HepG2 (cell line): Measurements from ENCODE around the gene PHF23. TPM values are rescaled to one million over a fixed set of nuclear protein-coding genes. Genes with fewer than 3 reads are reported as not detected.

Source experiments
- ARNT2 ChIP-seq: sonication (generic); formaldehyde crosslinking; IDR thresholded peaks from 2 replicates; pipeline ENCODE4 v1.8.0; 2022; ENCODE audit warnings: mild to moderate bottlenecking, low read depth, missing genetic modification reagents, moderate library complexity
- MED1 ChIP-seq: sonication (generic); formaldehyde crosslinking; IDR thresholded peaks from 2 replicates; pipeline ENCODE4 v1.4.0; 2020; ENCODE audit warnings: missing genetic modification reagents
- MEIS2 ChIP-seq: sonication (generic); formaldehyde crosslinking; IDR thresholded peaks from 2 replicates; pipeline ENCODE4 v1.9.0; 2021; ENCODE audit warnings: mild to moderate bottlenecking, missing genetic modification reagents
- MLLT10 ChIP-seq: sonication (generic); formaldehyde crosslinking; IDR thresholded peaks from 2 replicates; pipeline ENCODE4 v1.4.0; 2020; ENCODE audit warnings: missing genetic modification reagents
- NCOR1 ChIP-seq: fragments of 200-600 bp; sonication (generic); IDR thresholded peaks from 2 replicates; pipeline ENCODE4 v1.7.0; 2017; ENCODE audit warnings: antibody characterized with exemption, low read length, borderline replicate concordance
- PHF8 ChIP-seq: sonication (generic); formaldehyde crosslinking; IDR thresholded peaks from 2 replicates; pipeline ENCODE4 v1.5.0; 2020; ENCODE audit warnings: missing genetic modification reagents
- RNF2 ChIP-seq: fragments of 450-650 bp; conservative IDR thresholded peaks from 2 replicates; pipeline ENCODE4 v1.6.1; 2016; ENCODE audit warnings: low read depth
- SRY ChIP-seq: sonication (generic); formaldehyde crosslinking; IDR thresholded peaks from 2 replicates; pipeline ENCODE4 v1.8.0; 2022; ENCODE audit warnings: mild to moderate bottlenecking, missing genetic modification reagents
- TEAD3 ChIP-seq: optimal IDR thresholded peaks from 2 replicates; pipeline ENCODE3; 2016; ENCODE audit warnings: borderline replicate concordance
- UBTF ChIP-seq: sonication (generic); formaldehyde crosslinking; IDR thresholded peaks from 2 replicates; pipeline ENCODE4 v1.4.0; 2020; ENCODE audit warnings: mild to moderate bottlenecking, missing genetic modification reagents
- ZFP82 ChIP-seq: sonication (generic); formaldehyde crosslinking; IDR thresholded peaks from 2 replicates; pipeline ENCODE4 v1.5.1; 2020; ENCODE audit warnings: mild to moderate bottlenecking, missing genetic modification reagents, borderline replicate concordance
- ZNF547 ChIP-seq: sonication (generic); formaldehyde crosslinking; IDR thresholded peaks from 2 replicates; pipeline ENCODE4 v1.5.1; 2020; ENCODE audit warnings: mild to moderate bottlenecking, missing genetic modification reagents
- ZNF607 ChIP-seq: sonication (generic); formaldehyde crosslinking; IDR thresholded peaks from 2 replicates; pipeline ENCODE4 v1.5.1; 2020; ENCODE audit warnings: missing genetic modification reagents, mild to moderate bottlenecking, borderline replicate concordance
- ZNF788 ChIP-seq: sonication (generic); formaldehyde crosslinking; IDR thresholded peaks from 2 replicates; pipeline ENCODE4 v1.5.0; 2020; ENCODE audit warnings: mild to moderate bottlenecking, missing genetic modification reagents, borderline replicate concordance
- ZSCAN12 ChIP-seq: sonication (generic); formaldehyde crosslinking; IDR thresholded peaks from 2 replicates; pipeline ENCODE4 v1.9.0; 2021; ENCODE audit warnings: mild to moderate bottlenecking, missing genetic modification reagents
- ZXDC ChIP-seq: sonication (generic); formaldehyde crosslinking; IDR thresholded peaks from 2 replicates; pipeline ENCODE4 v1.5.0; 2020; ENCODE audit warnings: mild to moderate bottlenecking, missing genetic modification reagents
- polyA plus RNA-seq, 8 experiments: library from polyadenylated mRNA; depleted of rRNA in 3 of 8; stranded (reverse) in 7 of 8; unstranded in 1 of 8; fragments of >200 nt; fragmentation: Illumina TruSeq in 4 of 8; extraction: Trizol in 4 of 8; gene quantifications; 2 replicates each; pipeline versions ENCODE4 v1.2.1 to v1.2.3, GENCODE V29; 2011 to 2016; ENCODE audit warnings: low read depth in 4 of 8, missing spikeins in 1 of 8, mixed read lengths in 1 of 8; ENCODE audit not compliant: insufficient read depth in 1 of 8
- total RNA-seq, 5 experiments: library from RNA; depleted of rRNA; stranded (reverse); fragments of >200 nt; fragmentation: Illumina TruSeq; extraction: Trizol; gene quantifications; 2 replicates each; pipeline ENCODE4 v1.2.3, GENCODE V29; 2016; ENCODE audit warnings: low read depth in 1 of 5
- TF ChIP-seq, protein P1 (sequence below): IDR thresholded peaks from 2 replicates; pipeline ENCODE4 v1.6.1; 2016; ENCODE audit warnings: low read depth
- TF ChIP-seq, protein P2 (sequence below): sonication (generic); formaldehyde crosslinking; IDR thresholded peaks from 2 replicates; pipeline ENCODE4 v1.4.0; 2020; ENCODE audit warnings: missing genetic modification reagents

The PHF23 gene
- total and polyA plus RNA-seq, 2 of the 13 experiments (the other 11 are each of a cell fraction or from before 2014, with no cell fraction given) = 27.6 to 33.2 TPM

GRCh38 chr17:7242717-7243452 is 3.6 kb upstream of the PHF23 start (continued):
- TF ChIP-seq ZNF547 (CRISPR knock-in tag) (peak; percentile 27; the same call in 1 of the 2 replicates), UBTF (no peak; the same call in 1 of the 2 replicates), PHF8 (CRISPR knock-in tag) (peak; percentile 28; the same call in 1 of the 2 replicates), MED1 (no peak; the same call in none of the 2 replicates), ZNF788 (peak; percentile 66; the same call in 1 of the 2 replicates), ZSCAN12 (CRISPR knock-in tag) (peak; percentile 59; the same call in 1 of the 2 replicates), SRY (CRISPR knock-in tag) (peak; percentile 52; the same call in 1 of the 2 replicates), ZNF607 (CRISPR knock-in tag) (no peak), MLLT10 (CRISPR knock-in tag) (no peak), MEIS2 (peak; percentile 51; the same call in 1 of the 2 replicates), TEAD3 (CRISPR knock-in tag) (peak; percentile 61), ZXDC (CRISPR knock-in tag) (0 out of 2 replicates have a peak, but pooled peaks have one; percentile 20), ZFP82 (CRISPR knock-in tag) (no peak), RNF2 (no peak), NCOR1 (peak; percentile 66; the same call in 1 of the 2 replicates), ARNT2 (CRISPR knock-in tag) (peak; percentile 29)
- TF ChIP-seq, protein P1, sequence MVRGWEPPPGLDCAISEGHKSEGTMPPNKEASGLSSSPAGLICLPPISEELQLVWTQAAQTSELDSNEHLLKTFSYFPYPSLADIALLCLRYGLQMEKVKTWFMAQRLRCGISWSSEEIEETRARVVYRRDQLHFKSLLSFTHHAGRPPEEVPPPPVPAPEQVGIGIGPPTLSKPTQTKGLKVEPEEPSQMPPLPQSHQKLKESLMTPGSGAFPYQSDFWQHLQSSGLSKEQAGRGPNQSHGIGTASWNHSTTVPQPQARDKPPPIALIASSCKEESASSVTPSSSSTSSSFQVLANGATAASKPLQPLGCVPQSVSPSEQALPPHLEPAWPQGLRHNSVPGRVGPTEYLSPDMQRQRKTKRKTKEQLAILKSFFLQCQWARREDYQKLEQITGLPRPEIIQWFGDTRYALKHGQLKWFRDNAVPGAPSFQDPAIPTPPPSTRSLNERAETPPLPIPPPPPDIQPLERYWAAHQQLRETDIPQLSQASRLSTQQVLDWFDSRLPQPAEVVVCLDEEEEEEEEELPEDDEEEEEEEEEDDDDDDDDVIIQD = peak; percentile 66
- TF ChIP-seq, protein P2, sequence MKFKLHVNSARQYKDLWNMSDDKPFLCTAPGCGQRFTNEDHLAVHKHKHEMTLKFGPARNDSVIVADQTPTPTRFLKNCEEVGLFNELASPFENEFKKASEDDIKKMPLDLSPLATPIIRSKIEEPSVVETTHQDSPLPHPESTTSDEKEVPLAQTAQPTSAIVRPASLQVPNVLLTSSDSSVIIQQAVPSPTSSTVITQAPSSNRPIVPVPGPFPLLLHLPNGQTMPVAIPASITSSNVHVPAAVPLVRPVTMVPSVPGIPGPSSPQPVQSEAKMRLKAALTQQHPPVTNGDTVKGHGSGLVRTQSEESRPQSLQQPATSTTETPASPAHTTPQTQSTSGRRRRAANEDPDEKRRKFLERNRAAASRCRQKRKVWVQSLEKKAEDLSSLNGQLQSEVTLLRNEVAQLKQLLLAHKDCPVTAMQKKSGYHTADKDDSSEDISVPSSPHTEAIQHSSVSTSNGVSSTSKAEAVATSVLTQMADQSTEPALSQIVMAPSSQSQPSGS (CRISPR knock-in tag) = peak; percentile 57; the same call in 1 of the 2 replicates
